Small intestine (tissue), 7 donors: Measurements from ENCODE around the gene EXD3. TPM values are rescaled to one million over a fixed set of nuclear protein-coding genes. Genes with fewer than 3 reads are reported as not detected.

Experiments used
- DNase-seq, 2 donors: peaks; one replicate each; pipeline versions ENCODE4 v3.0.0 to v3.0.0-alpha.2; 2013
- FAIRE-seq: peaks from 2 replicates; lab custom pipeline; 2012; peaks lifted over from hg19 to GRCh38; lab: Jason Lieb, UNC
- H3K27ac ChIP-seq, 3 donors: one replicate each; pipeline ENCODE4 v1.5.1; 2013; ENCODE audit warnings: low read length in 2 of 3, mild to moderate bottlenecking in 2 of 3, control low read depth in 1 of 3, inconsistent platforms in 1 of 3, low read depth in 1 of 3, moderate library complexity in 1 of 3
- H3K27me3 ChIP-seq, 3 donors: one replicate each; pipeline ENCODE4 v1.6.1; 2013; ENCODE audit warnings: low read length in 3 of 3, inconsistent platforms in 1 of 3; ENCODE audit not compliant: control insufficient read depth in 3 of 3, insufficient read depth in 3 of 3
- H3K36me3 ChIP-seq, 3 donors: one replicate each; pipeline ENCODE4 v1.6.1; 2013; ENCODE audit warnings: low read length in 3 of 3, inconsistent platforms in 1 of 3, low read depth in 1 of 3, mild to moderate bottlenecking in 1 of 3, moderate library complexity in 1 of 3; ENCODE audit not compliant: control insufficient read depth in 3 of 3, insufficient read depth in 2 of 3
- H3K4me1 ChIP-seq, 3 donors: one replicate each; pipeline ENCODE4 v1.6.1; 2013; ENCODE audit warnings: low read length in 2 of 3, inconsistent platforms in 1 of 3, low read depth in 1 of 3, mild to moderate bottlenecking in 1 of 3, moderate library complexity in 1 of 3; ENCODE audit not compliant: control insufficient read depth in 3 of 3, insufficient read depth in 2 of 3
- H3K4me3 ChIP-seq, 3 donors: one replicate each; pipeline ENCODE4 v1.5.1; 2013; ENCODE audit warnings: low read length in 3 of 3, control low read depth in 1 of 3, inconsistent platforms in 1 of 3, low read depth in 1 of 3, mild to moderate bottlenecking in 1 of 3, moderate library complexity in 1 of 3
- H3K9me3 ChIP-seq, 2 donors: one replicate each; pipeline ENCODE4 v1.6.1; 2013; ENCODE audit warnings: low read depth in 1 of 2, low read length in 1 of 2; ENCODE audit not compliant: control insufficient read depth in 2 of 2, insufficient read depth in 1 of 2
- WGBS, 3 donors: extraction: QIAGEN DNeasy Blood & Tissue Kit; methylation state at CpG; one replicate each; pipeline ENCODE4 v1.1.7; 2013; 5-methylcytosine and 5-hydroxymethylcytosine counted together
- polyA plus RNA-seq, 4 donors: library from polyadenylated mRNA; stranded (reverse) in 3 of 4; unstranded in 1 of 4; fragments of 200-250 nt in 3 of 4; fragments of 120-200 nt in 1 of 4; gene quantifications; one replicate each; pipeline versions ENCODE4 v1.2.1 to v1.2.3, GENCODE V29; 2013
- donor health status: healthy with polysubstance abuse.
- donor health status: control.
- donor health status: control.
- donor health status: Bipolar disorder and iron deficiency.
- donor health status: healthy.

EXD3 gene
- polyA plus RNA-seq, 4 donors: 15.0 to 47.8 (median 32.4) TPM

DNA sequence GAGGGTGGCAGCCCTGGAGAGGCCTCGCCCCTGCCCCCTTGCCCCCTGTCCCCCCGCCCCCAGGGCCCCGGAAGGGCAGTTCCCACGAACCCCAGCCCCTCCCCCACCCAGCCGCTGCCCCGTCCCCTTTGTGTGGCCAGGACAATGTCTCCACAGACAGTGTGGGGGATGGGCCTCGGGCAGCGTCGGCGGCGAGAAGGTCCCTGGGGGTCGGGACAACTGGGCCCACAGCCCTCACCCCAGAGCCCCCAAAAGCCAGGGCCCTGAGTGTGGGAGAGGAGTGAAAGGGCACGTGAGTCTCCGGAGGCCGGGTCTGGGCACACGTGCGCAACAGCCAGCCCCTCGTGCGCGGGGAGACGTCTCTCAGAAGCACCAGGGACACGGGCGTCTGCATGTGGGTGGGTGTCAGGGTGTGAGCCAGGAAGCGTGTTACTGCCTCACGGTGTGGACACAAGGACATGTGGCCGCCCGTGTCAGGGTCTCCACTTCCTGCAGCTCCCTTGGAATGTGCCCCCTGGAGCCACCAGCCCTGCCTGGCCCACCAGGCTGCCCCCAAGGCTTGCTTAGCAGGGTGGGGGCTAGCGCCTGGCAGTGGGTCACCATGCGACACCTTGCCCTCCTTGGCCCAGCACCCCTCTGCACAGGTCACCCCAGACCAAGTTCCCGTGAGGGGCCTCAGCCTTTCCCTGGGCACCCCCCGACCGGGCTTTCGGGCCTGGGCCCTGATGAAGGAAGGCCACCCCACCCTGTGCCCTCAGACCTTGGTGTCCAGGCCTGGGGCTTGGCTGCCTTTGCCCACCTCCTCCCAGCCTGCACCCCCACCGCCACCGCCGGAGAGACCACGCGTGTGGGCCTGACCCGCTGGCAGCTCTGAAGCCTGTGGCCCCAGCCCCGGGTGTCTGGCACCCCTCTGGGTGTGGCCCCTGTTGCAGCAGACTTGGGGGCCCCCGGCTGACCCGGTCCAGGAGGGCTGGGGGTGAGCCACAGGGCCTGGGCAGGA is 108.1 kb downstream of the EXD3 start:
- Histone ChIP-seq H3K4me3 (no peak overlapping the region), H3K4me1 (peaks cover 2 to 66% (median 7%) of the 10 kb centered on the region in 3 donors), H3K27ac (peak overlapping the region in 1 of 3 donors; percentile 98), H3K9me3 (no peaks in the 10 kb centered on the region), H3K27me3 (no peaks in the 10 kb centered on the region), H3K36me3 (peaks cover 0 to 14% (median 0%) of the 10 kb centered on the region in 3 donors)
- FAIRE-seq (no peak), DNase-seq (peak in 1 of 2 donors; percentile 59)
- WGBS, 3 donors: 52 to 61% (median 59%) methylated on average over 34 to 42 of the region's 42 CpGs

DNA sequence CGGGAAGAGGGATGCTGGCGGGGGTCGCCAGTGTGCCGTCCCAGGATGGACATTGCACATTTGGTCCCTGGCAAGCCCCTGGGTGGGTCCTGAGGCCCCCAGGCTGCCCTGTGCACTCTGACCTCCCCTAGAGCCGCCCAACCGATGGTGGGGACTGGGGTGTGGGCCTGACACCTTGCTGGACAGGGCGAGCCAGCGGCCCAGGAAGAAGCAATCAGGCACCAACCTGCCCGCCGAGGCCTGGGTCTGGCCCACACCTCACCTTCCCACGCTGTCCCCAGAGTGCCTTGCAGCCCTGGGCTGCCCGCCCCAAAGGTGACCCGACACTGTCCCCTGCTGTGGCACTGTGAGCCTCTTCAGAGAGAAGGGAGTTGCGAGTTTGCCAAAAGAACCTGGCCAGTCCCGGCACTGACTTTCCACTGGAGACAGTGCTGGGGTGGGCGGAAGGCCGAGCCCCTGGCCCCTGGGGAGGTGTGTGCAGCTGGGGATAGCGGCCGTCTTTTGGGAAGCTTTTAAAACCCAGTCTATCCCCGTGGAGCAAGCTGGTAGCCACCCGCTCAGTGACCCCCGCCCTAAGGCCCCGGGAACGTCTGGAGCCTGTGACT is 108.9 kb downstream of the EXD3 start:
- Histone ChIP-seq H3K27ac (peak overlapping the region in 1 of 3 donors; percentile 98), H3K27me3 (no peaks in the 10 kb centered on the region), H3K4me1 (peaks cover 2 to 74% (median 7%) of the 10 kb centered on the region in 3 donors), H3K9me3 (no peaks in the 10 kb centered on the region), H3K36me3 (peaks cover 0 to 8% (median 0%) of the 10 kb centered on the region in 3 donors), H3K4me3 (no peak overlapping the region)
- DNase-seq (no peak), FAIRE-seq (no peak)
- 59 to 73% (median 64%) methylated on average over 22 to 24 of the region's 24 CpGs for WGBS, 3 donors

DNA sequence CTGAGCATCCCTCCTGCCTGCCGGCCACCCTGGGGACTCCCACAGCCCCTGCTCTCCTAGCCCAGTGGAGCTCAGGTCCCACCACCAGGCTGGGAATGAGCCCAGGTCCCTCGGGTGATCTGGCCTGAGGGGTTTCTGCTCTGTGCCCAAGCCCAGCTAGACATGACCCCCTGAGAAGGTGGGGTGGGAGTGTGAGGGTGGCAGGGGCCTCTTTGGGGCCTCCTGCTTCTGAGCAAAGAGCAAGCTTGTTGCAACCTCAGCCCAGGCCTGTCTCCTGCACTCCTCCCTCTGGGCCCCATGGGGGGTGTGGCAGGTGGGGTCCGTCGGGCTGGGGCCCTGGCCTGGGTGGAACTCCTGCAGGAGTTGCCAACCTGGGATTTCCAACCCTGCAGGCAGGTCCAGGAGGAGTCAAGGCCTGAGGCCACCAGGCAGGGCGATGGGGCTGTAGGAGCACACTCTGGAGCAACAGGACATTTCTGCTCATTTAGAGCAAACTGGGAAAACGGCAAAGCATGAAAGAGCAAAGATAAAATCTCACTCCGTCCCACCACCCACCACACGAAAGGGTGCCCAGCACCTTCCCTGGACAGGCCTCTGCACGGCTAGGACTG is 109.5 kb downstream of the EXD3 start:
- no peak overlapping the region for H3K4me3 ChIP-seq
- FAIRE-seq (no peak), DNase-seq (peak in 1 of 2 donors; percentile 94)
- WGBS, 3 donors: 45 to 57% (median 50%) methylated on average over 9 of the region's 9 CpGs
- H3K4me1 ChIP-seq: peaks cover 2 to 77% (median 7%) of the 10 kb centered on the region in 3 donors
- H3K27ac ChIP-seq: peak overlapping the region in 1 of 3 donors; percentile 98
- no peaks in the 10 kb centered on the region for H3K9me3 ChIP-seq
- H3K27me3 ChIP-seq: no peaks in the 10 kb centered on the region
- peaks cover 0 to 3% (median 0%) of the 10 kb centered on the region in 3 donors for H3K36me3 ChIP-seq

DNA sequence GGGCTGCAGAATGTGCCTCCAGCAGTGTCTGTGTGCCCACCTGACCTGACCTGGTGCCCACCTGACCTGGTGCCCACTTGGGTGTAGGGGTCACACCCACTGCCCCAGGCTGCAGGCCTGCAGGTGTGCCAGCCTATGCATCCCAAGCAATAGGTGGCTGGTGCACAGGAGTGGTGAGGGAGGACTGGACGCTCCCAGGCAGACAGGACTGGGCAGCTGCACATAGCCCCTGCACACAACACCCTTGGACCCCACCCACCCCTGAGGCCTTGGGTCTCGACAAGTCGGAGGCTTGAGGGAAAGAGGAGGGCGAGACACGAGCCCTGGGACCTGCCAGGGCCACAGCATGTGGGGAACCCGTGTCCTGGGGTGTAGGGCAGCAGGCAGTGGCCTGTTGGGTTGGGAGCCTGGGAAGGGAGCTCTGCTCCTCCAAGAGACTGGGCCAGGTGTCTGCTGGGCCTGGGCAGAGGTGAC is 110.1 kb downstream of the EXD3 start:
- no peak for DNase-seq
- 73 to 79% (median 78%) methylated on average over 6 of the region's 6 CpGs for WGBS, 3 donors
- Histone ChIP-seq H3K4me1 (peaks cover 2 to 82% (median 7%) of the 10 kb centered on the region in 3 donors), H3K27ac (peak overlapping the region in 2 of 3 donors; percentile 13 to 98), H3K4me3 (no peak overlapping the region), H3K9me3 (no peaks in the 10 kb centered on the region), H3K36me3 (peaks cover 0 to 3% (median 0%) of the 10 kb centered on the region in 3 donors), H3K27me3 (no peaks in the 10 kb centered on the region)
- no peak for FAIRE-seq

DNA sequence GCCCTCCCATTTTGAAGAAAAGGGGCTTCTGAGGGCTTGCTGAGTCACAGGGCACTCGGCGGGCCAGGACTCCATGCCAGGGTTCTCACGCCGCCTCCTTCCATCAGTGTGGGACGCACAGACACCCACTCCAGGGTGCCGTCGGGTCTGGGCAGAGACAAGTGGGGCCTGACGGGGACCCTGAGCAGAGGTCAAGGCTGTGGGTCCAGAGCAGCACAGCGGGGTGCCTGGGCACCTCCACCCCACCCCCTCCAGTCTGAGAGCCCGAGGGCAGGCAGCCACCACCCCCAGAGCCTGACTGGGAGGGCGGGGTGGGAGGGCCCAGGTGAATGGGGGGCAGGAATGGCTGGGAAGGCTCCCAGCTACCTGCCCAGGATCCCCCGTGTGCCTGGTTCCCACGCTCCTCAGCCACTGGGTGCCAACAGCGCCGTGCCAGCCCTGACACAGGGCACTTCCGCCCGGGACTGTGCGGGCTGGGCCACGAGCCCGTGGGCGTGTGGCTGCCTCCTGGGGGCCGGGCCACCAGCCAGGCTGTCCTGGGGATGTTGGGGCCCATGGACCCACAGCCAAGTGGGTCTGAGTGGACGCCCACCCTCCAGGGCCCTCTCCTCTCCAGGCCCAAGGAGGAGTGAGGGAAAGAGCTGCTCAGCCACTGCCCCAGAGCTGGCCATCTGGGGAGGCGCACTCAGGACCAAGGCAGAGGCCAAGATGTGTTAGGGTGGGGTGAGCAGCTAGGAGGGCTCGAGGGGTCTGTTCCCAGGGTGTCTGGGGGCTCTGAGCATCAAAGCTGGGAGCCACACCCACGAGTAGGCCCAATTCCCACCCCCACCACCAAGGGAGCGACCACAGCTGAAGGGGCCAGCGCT is 110.7 kb downstream of the EXD3 start:
- H3K36me3 ChIP-seq: peaks cover 0 to 3% (median 0%) of the 10 kb centered on the region in 3 donors
- H3K27me3 ChIP-seq: no peaks in the 10 kb centered on the region
- H3K27ac ChIP-seq: peak overlapping the region; percentile 60 to 98 (median 94)
- 34 to 59% (median 36%) methylated on average over 27 to 28 of the region's 28 CpGs for WGBS, 3 donors
- no peaks in the 10 kb centered on the region for H3K9me3 ChIP-seq
- FAIRE-seq: no peak
- no peak for DNase-seq
- peaks cover 2 to 88% (median 7%) of the 10 kb centered on the region in 3 donors for H3K4me1 ChIP-seq
- H3K4me3 ChIP-seq: no peak overlapping the region

DNA sequence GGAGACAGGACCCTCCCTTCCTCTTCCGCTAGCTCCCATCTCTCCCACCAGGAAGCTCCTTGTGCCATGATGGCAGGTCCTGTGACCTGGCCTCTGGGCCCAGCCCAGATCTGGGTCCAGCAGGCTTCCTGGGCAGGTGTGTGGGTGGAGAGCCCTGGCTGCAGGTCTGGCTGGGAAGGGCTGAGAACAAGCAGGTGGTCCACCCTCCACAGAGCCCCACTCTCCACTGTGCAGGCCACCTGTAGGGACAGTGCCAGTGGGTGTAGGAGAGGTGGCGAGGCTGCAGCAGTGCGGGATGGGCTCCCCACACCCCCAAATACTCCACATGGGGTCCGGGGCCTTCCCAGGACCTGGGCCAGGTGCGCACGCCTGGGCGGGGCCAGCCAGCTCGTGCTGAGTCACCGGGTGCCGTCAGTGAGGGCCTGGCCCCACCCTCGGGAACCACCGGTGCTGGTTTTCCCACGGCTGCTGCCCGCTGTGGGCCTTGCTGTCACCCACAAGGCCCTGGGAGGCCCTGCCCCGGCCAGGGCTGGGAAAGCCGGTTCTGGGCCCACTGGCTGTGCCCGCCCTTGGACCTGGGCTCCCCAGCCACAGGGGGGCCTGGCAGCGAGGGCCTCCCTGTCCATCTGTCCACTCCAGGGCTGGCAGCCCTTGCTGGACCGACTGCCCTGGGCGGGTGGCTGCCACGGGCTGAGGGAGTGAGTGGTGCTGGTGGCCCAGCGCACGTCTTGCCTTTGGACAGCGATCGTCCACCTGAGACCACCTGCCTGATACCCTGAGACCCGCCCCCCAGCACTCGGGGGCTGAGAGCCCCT is 111.6 kb downstream of the EXD3 start:
- Histone ChIP-seq H3K27me3 (no peaks in the 10 kb centered on the region), H3K4me1 (peaks cover 2 to 89% (median 5%) of the 10 kb centered on the region in 3 donors), H3K27ac (peak overlapping the region; percentile 60 to 98 (median 94)), H3K4me3 (no peak overlapping the region), H3K36me3 (peaks cover 0 to 3% (median 0%) of the 10 kb centered on the region in 3 donors), H3K9me3 (no peaks in the 10 kb centered on the region)
- DNase-seq: peak; percentile 90 to 95
- WGBS, 3 donors: 23 to 52% (median 32%) methylated on average over 17 to 27 of the region's 27 CpGs
- no peak for FAIRE-seq
